ENCODE data around the gene SUPV3L1. TPM values are rescaled to one million over a fixed set of nuclear protein-coding genes. Genes with fewer than 3 reads are reported as not detected.

SUPV3L1 gene
- total RNA-seq (10 to 100 TPM; 26.6 to 53.4 (median 34.9) TPM), polyA plus RNA-seq (10 to 100 TPM; 24.7 to 80.3 TPM)
- long read RNA-seq, donor 1, transcript SUPV3L1-201 (15 exons, 2,484 nt) = major isoform, 23 of 36 reads
- long read RNA-seq, donor 1, partial matches to known transcripts = 8 of 36 reads
- long read RNA-seq, donor 1, other reads (novel, unspliced or antisense) = 5 of 36 reads
- long read RNA-seq, donor 2, transcript SUPV3L1-203 (6 exons, 2,392 nt) = minor isoform, 9 of 167 reads
- long read RNA-seq, donor 2, transcript SUPV3L1-201 (15 exons, 2,484 nt) = major isoform, 128 of 167 reads
- long read RNA-seq, donor 2, partial matches to known transcripts = 10 of 167 reads
- long read RNA-seq, donor 2, other reads (novel, unspliced or antisense) = 20 of 167 reads
- long read RNA-seq, donor 3, transcript SUPV3L1-201 (15 exons, 2,484 nt) = major isoform, 24 of 35 reads
- long read RNA-seq, donor 3, partial matches to known transcripts = 8 of 35 reads
- long read RNA-seq, donor 3, other reads (novel, unspliced or antisense) = 2 of 35 reads

- WGBS, 4 donors = 0 to 1% (median 0%) methylated on average over 35 to 44 of the region's 44 CpGs
- ATAC-seq (peak; percentile 96 to 98 (median 97)), DNase-seq (peak; percentile 91 to 97 (median 91))
- peak; percentile 43 to 62 for TF ChIP-seq POLR2A (IDR thresholded peaks at IDR 0.05)
- TF ChIP-seq, protein P1, sequence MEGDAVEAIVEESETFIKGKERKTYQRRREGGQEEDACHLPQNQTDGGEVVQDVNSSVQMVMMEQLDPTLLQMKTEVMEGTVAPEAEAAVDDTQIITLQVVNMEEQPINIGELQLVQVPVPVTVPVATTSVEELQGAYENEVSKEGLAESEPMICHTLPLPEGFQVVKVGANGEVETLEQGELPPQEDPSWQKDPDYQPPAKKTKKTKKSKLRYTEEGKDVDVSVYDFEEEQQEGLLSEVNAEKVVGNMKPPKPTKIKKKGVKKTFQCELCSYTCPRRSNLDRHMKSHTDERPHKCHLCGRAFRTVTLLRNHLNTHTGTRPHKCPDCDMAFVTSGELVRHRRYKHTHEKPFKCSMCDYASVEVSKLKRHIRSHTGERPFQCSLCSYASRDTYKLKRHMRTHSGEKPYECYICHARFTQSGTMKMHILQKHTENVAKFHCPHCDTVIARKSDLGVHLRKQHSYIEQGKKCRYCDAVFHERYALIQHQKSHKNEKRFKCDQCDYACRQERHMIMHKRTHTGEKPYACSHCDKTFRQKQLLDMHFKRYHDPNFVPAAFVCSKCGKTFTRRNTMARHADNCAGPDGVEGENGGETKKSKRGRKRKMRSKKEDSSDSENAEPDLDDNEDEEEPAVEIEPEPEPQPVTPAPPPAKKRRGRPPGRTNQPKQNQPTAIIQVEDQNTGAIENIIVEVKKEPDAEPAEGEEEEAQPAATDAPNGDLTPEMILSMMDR (IDR thresholded peaks at IDR 0.05) = no peak
- H3K4me3 ChIP-seq = peak within 1 kb of the TSS; percentile 82 to 99 (median 94)
- H3K9me3 ChIP-seq = no peaks in the 10 kb centered on the region
- intact Hi-C loops (cut with DNase I) = loop anchor here in 3 of 10 donors (1.0 to 10.0 kb wide), 4 partner anchors 55 to 185 kb away; partner anchors contain the start of gene VPS26A (in 2 of the 3)
- peaks cover 0 to 25% (median 12%) of the 10 kb centered on the region in 9 donors for H3K36me3 ChIP-seq
- H3K27me3 ChIP-seq = no peaks in the 10 kb centered on the region
- H3K4me1 ChIP-seq = peaks cover 0 to 38% (median 26%) of the 10 kb centered on the region in 12 donors
- peak within 1 kb of the TSS; percentile 84 to 98 (median 94) for H3K27ac ChIP-seq
Measured at GRCh38 chr10:69179743-69180524, at the start of gene SUPV3L1. SUPV3L1 (plus strand) TSS chr10:69180234; CDS start chr10:69180292, 58 bp downstream.

DNA sequence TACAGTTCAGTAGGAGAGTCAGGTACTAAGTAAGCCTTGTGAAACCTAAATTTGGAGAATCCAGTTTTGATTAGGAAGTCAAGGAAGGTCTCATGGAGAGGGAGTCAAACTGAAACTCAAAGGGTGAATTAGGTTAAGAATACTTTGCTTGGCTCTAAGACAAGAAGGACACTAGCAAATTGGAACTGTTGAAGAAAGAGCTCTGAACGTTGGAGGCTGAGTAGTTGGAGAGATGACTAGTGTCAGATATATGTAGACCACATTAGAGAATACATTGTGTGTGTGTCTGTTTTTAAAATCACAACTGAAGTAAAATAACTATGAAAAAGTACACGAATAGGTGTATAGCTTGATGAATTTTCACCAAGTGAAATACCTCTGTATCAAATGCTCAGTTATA lies 49.8 kb upstream of the SUPV3L1 start:
- WGBS, 4 donors = 36 to 47% (median 37%) methylated on average over 2 of the region's 2 CpGs
- H3K27ac ChIP-seq = no peak overlapping the region
- TF ChIP-seq, protein P1 (IDR thresholded peaks at IDR 0.05) = no peak
- TF ChIP-seq POLR2A (IDR thresholded peaks at IDR 0.05) = no peak

GRCh38 chr10:69139961-69140360 lies 40.1 kb upstream of the SUPV3L1 start:
- H3K36me3 ChIP-seq = peaks cover 0 to 40% (median 26%) of the 10 kb centered on the region in 9 donors
- no peak overlapping the region for H3K27ac ChIP-seq
- H3K9me3 ChIP-seq = no peaks in the 10 kb centered on the region
- WGBS, 4 donors = 93 to 97% (median 95%) methylated on average over 2 of the region's 2 CpGs
- no peak overlapping the region for H3K4me3 ChIP-seq
- ATAC-seq (no peak), DNase-seq (no peak)
- intact Hi-C loops (cut with DNase I) = no loop called here
- no peaks in the 10 kb centered on the region for H3K27me3 ChIP-seq
- no peaks in the 10 kb centered on the region for H3K4me1 ChIP-seq
- TF ChIP-seq POLR2A (IDR thresholded peaks at IDR 0.05) = no peak
- TF ChIP-seq, protein P1 (IDR thresholded peaks at IDR 0.05) = no peak

More for the DNA sequence above, 49.8 kb upstream of the SUPV3L1 start:
- H3K4me1 ChIP-seq = peaks cover 0 to 50% (median 13%) of the 10 kb centered on the region in 12 donors
- intact Hi-C loops (cut with DNase I) = no loop called here
- no peak overlapping the region for H3K4me3 ChIP-seq
- no peaks in the 10 kb centered on the region for H3K27me3 ChIP-seq
- ATAC-seq (no peak), DNase-seq (no peak)
- H3K9me3 ChIP-seq = no peaks in the 10 kb centered on the region
- H3K36me3 ChIP-seq = peaks cover 0 to 29% (median 22%) of the 10 kb centered on the region in 9 donors
